H9 (cell line): Measurements from ENCODE around the gene DTNB. TPM values are rescaled to one million over a fixed set of nuclear protein-coding genes. Genes with fewer than 3 reads are reported as not detected.

Experiments used
- DNase-seq: peaks from one replicate; pipeline ENCODE4 v3.0.0-alpha.2; 2017
- H2AFZ ChIP-seq: one replicate; pipeline ENCODE4 v1.6.1; 2013; ENCODE audit warnings: mild to moderate bottlenecking, low read length, control low read depth, moderate library complexity
- H2AK5ac ChIP-seq: 2 replicates; pipeline ENCODE4 v1.6.1; 2013; ENCODE audit warnings: low read length, control low read depth, mixed read lengths; ENCODE audit not compliant: insufficient read length
- H2BK120ac ChIP-seq: one replicate; pipeline ENCODE4 v1.6.1; 2013; ENCODE audit warnings: low read depth, mild to moderate bottlenecking, low read length, control low read depth, inconsistent platforms; ENCODE audit not compliant: poor library complexity, severe bottlenecking
- H2BK12ac ChIP-seq: 2 replicates; pipeline ENCODE4 v1.6.1; 2013; ENCODE audit warnings: low read length, control low read depth, mixed read lengths, low read depth; ENCODE audit not compliant: insufficient read length
- H2BK15ac ChIP-seq: 2 replicates; pipeline ENCODE4 v1.6.1; 2013; ENCODE audit warnings: low read depth, low read length, control low read depth
- H2BK20ac ChIP-seq: one replicate; pipeline ENCODE4 v1.6.1; 2013; ENCODE audit warnings: low read depth, mild to moderate bottlenecking, low read length, control low read depth, inconsistent platforms; ENCODE audit not compliant: poor library complexity, severe bottlenecking
- H2BK5ac ChIP-seq: 2 replicates; pipeline ENCODE4 v1.6.1; 2013; ENCODE audit warnings: low read length, control low read depth, mixed read lengths; ENCODE audit not compliant: insufficient read length
- H3K14ac ChIP-seq: 2 replicates; pipeline ENCODE4 v1.6.1; 2013; ENCODE audit warnings: low read length, control low read depth; ENCODE audit not compliant: insufficient read depth
- H3K18ac ChIP-seq: 2 replicates; pipeline ENCODE4 v1.6.1; 2013; ENCODE audit warnings: low read depth, mild to moderate bottlenecking, mixed read lengths, low read length, control low read depth; ENCODE audit not compliant: insufficient read length
- H3K23ac ChIP-seq: 2 replicates; pipeline ENCODE4 v1.6.1; 2013; ENCODE audit warnings: low read length, control low read depth, mixed read lengths, low read depth; ENCODE audit not compliant: insufficient read length
- H3K23me2 ChIP-seq: 2 replicates; pipeline ENCODE4 v1.6.1; 2013; ENCODE audit warnings: low read depth, mild to moderate bottlenecking, mixed read lengths, low read length, control low read depth; ENCODE audit not compliant: insufficient read length, poor library complexity, severe bottlenecking
- H3K27ac ChIP-seq: 2 replicates; pipeline ENCODE4 v1.5.1; 2013; ENCODE audit warnings: low read length, control low read depth, mixed read lengths, low read depth; ENCODE audit not compliant: insufficient read length
- H3K27me3 ChIP-seq: 2 replicates; pipeline ENCODE4 v1.6.1; 2013; ENCODE audit warnings: low read length, control low read depth, inconsistent platforms; ENCODE audit not compliant: insufficient read depth
- H3K4ac ChIP-seq: 2 replicates; pipeline ENCODE4 v1.6.1; 2013; ENCODE audit warnings: low read depth, mild to moderate bottlenecking, control low read depth, inconsistent platforms, low read length, moderate library complexity
- H3K4me1 ChIP-seq: 2 replicates; pipeline ENCODE4 v1.6.1; 2013; ENCODE audit warnings: low read length, control low read depth, inconsistent platforms; ENCODE audit not compliant: insufficient read depth
- H3K4me2 ChIP-seq: 2 replicates; pipeline ENCODE4 v1.6.1; 2013; ENCODE audit warnings: low read length, control low read depth, mixed read lengths; ENCODE audit not compliant: insufficient read length, insufficient read depth
- H3K56ac ChIP-seq: 2 replicates; pipeline ENCODE4 v1.6.1; 2013; ENCODE audit warnings: low read depth, mild to moderate bottlenecking, mixed read lengths, low read length, control low read depth; ENCODE audit not compliant: insufficient read length
- H3K79me1 ChIP-seq: 2 replicates; pipeline ENCODE4 v1.6.1; 2013; ENCODE audit warnings: low read depth, mild to moderate bottlenecking, moderate library complexity, low read length, control low read depth, inconsistent platforms; ENCODE audit not compliant: insufficient read depth, poor library complexity, severe bottlenecking
- H3K79me2 ChIP-seq: 2 replicates; pipeline ENCODE4 v1.6.1; 2013; ENCODE audit warnings: low read length, control low read depth, inconsistent platforms; ENCODE audit not compliant: insufficient read depth
- H3K9ac ChIP-seq: 2 replicates; pipeline ENCODE4 v1.6.1; 2013; ENCODE audit warnings: low read length, control low read depth, mixed read lengths; ENCODE audit not compliant: insufficient read length; ENCODE audit errors: extremely low read depth
- H3K9me3 ChIP-seq: one replicate; pipeline ENCODE4 v1.6.1; 2013; ENCODE audit warnings: low read depth, low read length, inconsistent platforms; ENCODE audit not compliant: control insufficient read depth
- H3T11ph ChIP-seq: one replicate; pipeline ENCODE4 v1.6.1; 2013; ENCODE audit warnings: mild to moderate bottlenecking, low read length, control low read depth, inconsistent platforms
- H4K20me1 ChIP-seq: one replicate; pipeline ENCODE4 v1.6.1; 2013; ENCODE audit not compliant: control insufficient read depth, insufficient read length, insufficient read depth
- H4K5ac ChIP-seq: 2 replicates; pipeline ENCODE4 v1.6.1; 2013; ENCODE audit warnings: low read depth, mild to moderate bottlenecking, mixed read lengths, low read length, control low read depth; ENCODE audit not compliant: insufficient read length
- H4K8ac ChIP-seq: replicated peaks from 2 replicates; pipeline ENCODE4 v1.6.1; 2013; ENCODE audit warnings: low read length, control low read depth, mixed read lengths, low read depth; ENCODE audit not compliant: insufficient read length
- H4K91ac ChIP-seq: 2 replicates; pipeline ENCODE4 v1.6.1; 2013; ENCODE audit warnings: low read depth, mild to moderate bottlenecking, moderate library complexity, mixed read lengths, low read length, control low read depth; ENCODE audit not compliant: insufficient read length
- H3K27ac Mint-ChIP-seq, 3 experiments: 2 replicates in 2 of 3; 3 replicates in 1 of 3; pipeline ENCODE4 v1.8.0; 2020 to 2021; ENCODE audit warnings: mixed read lengths in 3 of 3, mild to moderate bottlenecking in 1 of 3, moderate library complexity in 1 of 3
- H3K27me3 Mint-ChIP-seq: 2 replicates; pipeline ENCODE4 v1.8.0; 2021; ENCODE audit warnings: low read depth, mild to moderate bottlenecking, moderate library complexity, mixed read lengths
- H3K36me3 Mint-ChIP-seq, 3 experiments: 2 replicates in 2 of 3; 3 replicates in 1 of 3; pipeline ENCODE4 v1.8.0; 2020 to 2021; ENCODE audit warnings: low read depth in 3 of 3, mixed read lengths in 3 of 3; ENCODE audit not compliant: insufficient read depth in 1 of 3
- H3K4me1 Mint-ChIP-seq, 2 experiments: 2 replicates each; pipeline ENCODE4 v1.8.0; 2020; ENCODE audit warnings: mixed read lengths in 2 of 2
- H3K4me3 Mint-ChIP-seq, 2 experiments: 2 replicates in 1 of 2; 3 replicates in 1 of 2; pipeline ENCODE4 v1.8.0; 2020 to 2021; ENCODE audit warnings: mild to moderate bottlenecking in 2 of 2, mixed read lengths in 2 of 2, moderate library complexity in 1 of 2
- H3K9me3 Mint-ChIP-seq, 2 experiments: 2 replicates in 1 of 2; 3 replicates in 1 of 2; pipeline ENCODE4 v1.8.0; 2020; ENCODE audit warnings: mild to moderate bottlenecking in 2 of 2, mixed read lengths in 2 of 2, moderate library complexity in 1 of 2
- WGBS: extraction: QIAGEN DNeasy Blood & Tissue Kit; methylation state at CpG from one replicate; pipeline ENCODE4 v1.1.7; 2013; ENCODE audit warnings: missing lambda C conversion rate, low lambda C conversion rate, mixed read lengths; ENCODE audit not compliant: insufficient read length; ENCODE audit errors: extremely low coverage; 5-methylcytosine and 5-hydroxymethylcytosine counted together
- total RNA-seq: library from RNA; stranded (reverse); gene quantifications from 2 replicates; pipeline ENCODE4 v1.2.1, GENCODE V29; 2021
- TF ChIP-seq, protein P1 (sequence below): fragments of 200-600 bp; sonication (generic); conservative IDR thresholded peaks from 3 replicates; pipeline ENCODE4 v1.8.0; 2021; ENCODE audit warnings: antibody characterized with exemption, mild to moderate bottlenecking

DTNB gene
- total RNA-seq, 1 experiment from 2014 or later: 26.7 TPM

DNA sequence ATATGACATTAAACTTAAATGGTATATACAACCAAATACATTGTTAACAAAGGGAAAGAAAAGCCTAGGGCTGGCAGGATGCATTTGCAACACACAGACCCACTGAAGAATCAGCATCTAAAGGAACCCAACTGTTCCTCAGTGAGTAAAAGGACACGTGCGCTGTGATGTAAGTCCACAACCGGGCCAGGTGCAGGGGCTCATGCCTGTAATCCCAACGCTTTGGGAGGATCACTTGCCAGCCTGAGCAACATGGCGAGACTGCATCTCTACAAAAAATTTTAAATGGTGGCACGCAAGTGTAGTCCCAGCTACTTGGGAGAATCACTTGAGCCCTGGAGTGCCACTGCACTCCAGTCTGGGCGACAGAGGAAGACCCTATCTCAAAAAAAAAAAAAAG lies 3.9 kb downstream of the DTNB start:
- H3K27me3 ChIP-seq: no peaks in the 10 kb centered on the region; the same call in 1 of the 2 replicates
- H3K79me2 ChIP-seq: peaks cover 13% of the 10 kb centered on the region; the same call in 1 of the 2 replicates
- H3K56ac ChIP-seq: no peak overlapping the region
- H3K27ac Mint-ChIP-seq: peak overlapping the region; percentile 95 to 99 (median 98); a peak in 6 of 7 replicates
- peaks cover 43 to 50% of the 10 kb centered on the region in 2 experiments for H3K4me1 Mint-ChIP-seq
- H3K14ac ChIP-seq: no peak overlapping the region
- WGBS: no CpG with 5 or more reads among the region's 7 CpGs
- peaks cover 17% of the 10 kb centered on the region for H3K27me3 Mint-ChIP-seq
- H3K4me3 Mint-ChIP-seq: peak overlapping the region in 1 of 2 experiments; percentile 71; a peak in 3 of 5 replicates
- no peak overlapping the region for H2BK15ac ChIP-seq
- H4K20me1 ChIP-seq: no peaks in the 10 kb centered on the region
- H3K27ac ChIP-seq: no peak overlapping the region
- no peak overlapping the region for H3K4me2 ChIP-seq
- H4K8ac ChIP-seq: no peak overlapping the region
- H3K9me3 Mint-ChIP-seq: no peaks in the 10 kb centered on the region; a peak in 2 of 5 replicates
- H3K23me2 ChIP-seq: peaks cover 12% of the 10 kb centered on the region
- peaks cover 5% of the 10 kb centered on the region; the same call in 1 of the 2 replicates for H3K4me1 ChIP-seq
- peak overlapping the region; percentile 13 for H3K9ac ChIP-seq
- H3K4ac ChIP-seq: no peak overlapping the region
- H3T11ph ChIP-seq: no peak overlapping the region
- H2BK12ac ChIP-seq: no peak overlapping the region
- no peaks in the 10 kb centered on the region for H3K9me3 ChIP-seq
- H2BK5ac ChIP-seq: no peak overlapping the region
- TF ChIP-seq, protein P1, sequence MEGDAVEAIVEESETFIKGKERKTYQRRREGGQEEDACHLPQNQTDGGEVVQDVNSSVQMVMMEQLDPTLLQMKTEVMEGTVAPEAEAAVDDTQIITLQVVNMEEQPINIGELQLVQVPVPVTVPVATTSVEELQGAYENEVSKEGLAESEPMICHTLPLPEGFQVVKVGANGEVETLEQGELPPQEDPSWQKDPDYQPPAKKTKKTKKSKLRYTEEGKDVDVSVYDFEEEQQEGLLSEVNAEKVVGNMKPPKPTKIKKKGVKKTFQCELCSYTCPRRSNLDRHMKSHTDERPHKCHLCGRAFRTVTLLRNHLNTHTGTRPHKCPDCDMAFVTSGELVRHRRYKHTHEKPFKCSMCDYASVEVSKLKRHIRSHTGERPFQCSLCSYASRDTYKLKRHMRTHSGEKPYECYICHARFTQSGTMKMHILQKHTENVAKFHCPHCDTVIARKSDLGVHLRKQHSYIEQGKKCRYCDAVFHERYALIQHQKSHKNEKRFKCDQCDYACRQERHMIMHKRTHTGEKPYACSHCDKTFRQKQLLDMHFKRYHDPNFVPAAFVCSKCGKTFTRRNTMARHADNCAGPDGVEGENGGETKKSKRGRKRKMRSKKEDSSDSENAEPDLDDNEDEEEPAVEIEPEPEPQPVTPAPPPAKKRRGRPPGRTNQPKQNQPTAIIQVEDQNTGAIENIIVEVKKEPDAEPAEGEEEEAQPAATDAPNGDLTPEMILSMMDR: no peak
- no peak overlapping the region for H2AFZ ChIP-seq
- H3K36me3 Mint-ChIP-seq: no peaks in the 10 kb centered on the region; a peak in 1 of 7 replicates
- no peak overlapping the region for H2BK120ac ChIP-seq
- H2BK20ac ChIP-seq: no peak overlapping the region
- peak; percentile 74 for DNase-seq
- H3K18ac ChIP-seq: no peak overlapping the region
- no peak overlapping the region for H3K23ac ChIP-seq
- no peaks in the 10 kb centered on the region for H3K79me1 ChIP-seq
- no peak overlapping the region for H4K5ac ChIP-seq
- no peak overlapping the region for H4K91ac ChIP-seq
- H2AK5ac ChIP-seq: no peak overlapping the region
